Measurements from ENCODE around the gene IPO11. TPM values are rescaled to one million over a fixed set of nuclear protein-coding genes. Genes with fewer than 3 reads are reported as not detected.

Gene IPO11
- total RNA-seq, 2 donors from 2014 or later = 17.5 to 39.8 TPM

GRCh38 chr5:62486672-62487071 lies 74.1 kb downstream of the IPO11 start:
- Histone ChIP-seq H3K9me3 (no peaks in the 10 kb centered on the region), H3K4me1 (no peaks in the 10 kb centered on the region), H3K27ac (no peak overlapping the region), H3K27me3 (no peaks in the 10 kb centered on the region), H3K4me3 (no peak overlapping the region), H3K36me3 (no peaks in the 10 kb centered on the region), H3K9ac (ENCODE audit: low read depth in 2 of 2, low read length in 2 of 2) (no peak overlapping the region)
- TF ChIP-seq CTCF (IDR thresholded peaks at IDR 0.05) = no peak
- DNase-seq = no peak
- intact Hi-C loops (cut with DNase I) = no loop called here

GRCh38 chr5:62488531-62488930 lies 76.0 kb downstream of the IPO11 start:
- no peak overlapping the region for H3K4me3 ChIP-seq
- H3K27me3 ChIP-seq = no peaks in the 10 kb centered on the region
- H3K36me3 ChIP-seq = no peaks in the 10 kb centered on the region
- H3K9ac ChIP-seq (ENCODE audit: low read depth in 2 of 2, low read length in 2 of 2) = no peak overlapping the region
- TF ChIP-seq CTCF (IDR thresholded peaks at IDR 0.05) = no peak
- DNase-seq = no peak
- H3K4me1 ChIP-seq = no peaks in the 10 kb centered on the region
- intact Hi-C loops (cut with DNase I) = no loop called here
- no peak overlapping the region for H3K27ac ChIP-seq
- no peaks in the 10 kb centered on the region for H3K9me3 ChIP-seq

- intact Hi-C loops (cut with DNase I) = no loop called here
- no peaks in the 10 kb centered on the region for H3K4me1 ChIP-seq
- no peak overlapping the region for H3K27ac ChIP-seq
- H3K27me3 ChIP-seq = no peaks in the 10 kb centered on the region
- H3K4me3 ChIP-seq = no peak overlapping the region
- H3K9ac ChIP-seq (ENCODE audit: low read depth in 2 of 2, low read length in 2 of 2) = no peak overlapping the region
- no peaks in the 10 kb centered on the region for H3K36me3 ChIP-seq
- DNase-seq = no peak
- TF ChIP-seq CTCF (IDR thresholded peaks at IDR 0.05) = no peak
- no peaks in the 10 kb centered on the region for H3K9me3 ChIP-seq
These were observed 76.9 kb downstream of the IPO11 start for GRCh38 chr5:62489471-62489870.

- DNase-seq = no peak
- intact Hi-C loops (cut with DNase I) = no loop called here
- H3K4me3 ChIP-seq = no peak overlapping the region
- H3K27me3 ChIP-seq = no peaks in the 10 kb centered on the region
- no peaks in the 10 kb centered on the region for H3K4me1 ChIP-seq
- no peak for TF ChIP-seq CTCF (IDR thresholded peaks at IDR 0.05)
- H3K9me3 ChIP-seq = no peaks in the 10 kb centered on the region
- no peak overlapping the region for H3K9ac ChIP-seq (ENCODE audit: low read depth in 2 of 2, low read length in 2 of 2)
- H3K27ac ChIP-seq = no peak overlapping the region
- no peaks in the 10 kb centered on the region for H3K36me3 ChIP-seq
These were observed 82.2 kb downstream of the IPO11 start for GRCh38 chr5:62494772-62495171.

GRCh38 chr5:62496876-62497275 lies 84.3 kb downstream of the IPO11 start:
- no peak for DNase-seq
- intact Hi-C loops (cut with DNase I) = no loop called here
- H3K36me3 ChIP-seq = no peaks in the 10 kb centered on the region

More at GRCh38 chr5:62496876-62497275, 84.3 kb downstream of the IPO11 start:
- H3K4me3 ChIP-seq = no peak overlapping the region
- TF ChIP-seq CTCF (IDR thresholded peaks at IDR 0.05) = no peak
- no peaks in the 10 kb centered on the region for H3K4me1 ChIP-seq
- no peak overlapping the region for H3K27ac ChIP-seq
- no peaks in the 10 kb centered on the region for H3K9me3 ChIP-seq
- H3K9ac ChIP-seq (ENCODE audit: low read depth in 2 of 2, low read length in 2 of 2) = no peak overlapping the region
- H3K27me3 ChIP-seq = no peaks in the 10 kb centered on the region
